ENCODE results near the gene EPHB2. TPM values are rescaled to one million over a fixed set of nuclear protein-coding genes. Genes with fewer than 3 reads are reported as not detected.

Gene EPHB2
- total and polyA plus RNA-seq, 3 experiments from 2014 or later: 0.22 to 0.33 TPM; not detected in 1

GRCh38 chr1:22801761-22802160 is 91.1 kb downstream of the EPHB2 start:
- Histone ChIP-seq H3K4me1 (ENCODE audit: insufficient read depth, low read length) (no peaks in the 10 kb centered on the region), H3K27ac (ENCODE audit: low read depth, low read length) (no peak overlapping the region), H3K4me3 (ENCODE audit: low read length) (no peak overlapping the region), H3K9me3 (ENCODE audit: low read length) (no peaks in the 10 kb centered on the region), H3K36me3 (ENCODE audit: insufficient read depth, low read length) (no peaks in the 10 kb centered on the region), H3K27me3 (ENCODE audit: insufficient read depth, low read length, poor library complexity, severe bottlenecking) (no peaks in the 10 kb centered on the region)
- H3K27ac Mint-ChIP-seq: no peak overlapping the region
- no peaks in the 10 kb centered on the region for H3K9me3 Mint-ChIP-seq
- no peaks in the 10 kb centered on the region for H3K4me1 Mint-ChIP-seq
- peaks cover 5 to 6% of the 10 kb centered on the region in 2 donors for H3K27me3 Mint-ChIP-seq
- no peak overlapping the region for H3K4me3 Mint-ChIP-seq
- POLR2A ChIA-PET: no interaction called here
- CTCF ChIA-PET: no interaction called here
- DNase-seq: no peak
- no peaks in the 10 kb centered on the region for H3K36me3 Mint-ChIP-seq

DNA sequence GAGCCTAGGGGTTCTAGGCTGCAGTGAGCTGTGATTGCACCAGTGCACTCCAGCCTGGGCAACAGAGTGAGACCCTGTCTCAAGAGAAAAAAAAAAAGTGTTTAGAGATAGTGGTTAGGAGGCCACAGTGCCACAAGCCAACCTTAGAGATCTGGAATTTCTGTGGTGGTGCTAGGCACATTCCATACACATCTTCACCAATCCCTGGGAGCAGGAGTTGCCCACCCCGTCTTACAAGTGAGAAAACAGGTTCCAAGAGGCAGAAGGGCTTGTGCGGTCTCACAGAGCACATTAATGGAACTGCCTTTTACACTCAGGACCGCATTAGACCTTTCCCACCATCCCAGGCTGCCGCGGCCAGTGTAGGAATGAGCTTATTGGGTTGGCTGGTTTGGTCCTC is 93.2 kb downstream of the EPHB2 start:
- CTCF ChIA-PET: no interaction called here
- no peak overlapping the region for H3K27ac Mint-ChIP-seq
- H3K36me3 Mint-ChIP-seq: no peaks in the 10 kb centered on the region
- no peak for DNase-seq
- POLR2A ChIA-PET: no interaction called here
- Histone ChIP-seq H3K27me3 (ENCODE audit: insufficient read depth, low read length, poor library complexity, severe bottlenecking) (no peaks in the 10 kb centered on the region), H3K36me3 (ENCODE audit: insufficient read depth, low read length) (no peaks in the 10 kb centered on the region), H3K4me3 (ENCODE audit: low read length) (no peak overlapping the region), H3K9me3 (ENCODE audit: low read length) (no peaks in the 10 kb centered on the region), H3K4me1 (ENCODE audit: insufficient read depth, low read length) (no peaks in the 10 kb centered on the region), H3K27ac (ENCODE audit: low read depth, low read length) (no peak overlapping the region)
- peak overlapping the region in 1 of 7 donors; percentile 48 for H3K4me3 Mint-ChIP-seq
- H3K27me3 Mint-ChIP-seq: peaks cover 8 to 10% of the 10 kb centered on the region in 2 donors
- H3K9me3 Mint-ChIP-seq: no peaks in the 10 kb centered on the region
- no peaks in the 10 kb centered on the region for H3K4me1 Mint-ChIP-seq

- Histone ChIP-seq H3K4me1 (ENCODE audit: insufficient read depth, low read length) (no peaks in the 10 kb centered on the region), H3K36me3 (ENCODE audit: insufficient read depth, low read length) (no peaks in the 10 kb centered on the region), H3K27me3 (ENCODE audit: insufficient read depth, low read length, poor library complexity, severe bottlenecking) (no peaks in the 10 kb centered on the region), H3K9me3 (ENCODE audit: low read length) (no peaks in the 10 kb centered on the region), H3K27ac (ENCODE audit: low read depth, low read length) (no peak overlapping the region), H3K4me3 (ENCODE audit: low read length) (no peak overlapping the region)
- Mint-ChIP-seq H3K27ac (peak overlapping the region in 1 of 8 donors; percentile 91), H3K9me3 (no peaks in the 10 kb centered on the region), H3K27me3 (peaks cover 6 to 10% of the 10 kb centered on the region in 2 donors), H3K4me3 (no peak overlapping the region), H3K4me1 (no peaks in the 10 kb centered on the region), H3K36me3 (no peaks in the 10 kb centered on the region)
- CTCF ChIA-PET: no interaction called here
- DNase-seq: no peak
- POLR2A ChIA-PET: no interaction called here
These were observed 93.8 kb downstream of the EPHB2 start for GRCh38 chr1:22804406-22804805.

GRCh38 chr1:22804969-22805671 is 94.5 kb downstream of the EPHB2 start:
- Histone ChIP-seq H3K9me3 (ENCODE audit: low read length) (no peaks in the 10 kb centered on the region), H3K27me3 (ENCODE audit: insufficient read depth, low read length, poor library complexity, severe bottlenecking) (no peaks in the 10 kb centered on the region), H3K4me1 (ENCODE audit: insufficient read depth, low read length) (no peaks in the 10 kb centered on the region), H3K36me3 (ENCODE audit: insufficient read depth, low read length) (no peaks in the 10 kb centered on the region), H3K4me3 (ENCODE audit: low read length) (no peak overlapping the region), H3K27ac (ENCODE audit: low read depth, low read length) (no peak overlapping the region)
- H3K4me1 Mint-ChIP-seq: no peaks in the 10 kb centered on the region
- no peak overlapping the region for H3K27ac Mint-ChIP-seq
- H3K27me3 Mint-ChIP-seq: peaks cover 6 to 10% of the 10 kb centered on the region in 2 donors
- H3K36me3 Mint-ChIP-seq: no peaks in the 10 kb centered on the region
- ChIA-PET POLR2A (no interaction called here), CTCF (no interaction called here)
- no peak for DNase-seq
- no peak overlapping the region for H3K4me3 Mint-ChIP-seq
- H3K9me3 Mint-ChIP-seq: no peaks in the 10 kb centered on the region

- Mint-ChIP-seq H3K36me3 (no peaks in the 10 kb centered on the region), H3K4me1 (no peaks in the 10 kb centered on the region), H3K27me3 (peaks cover 6 to 10% of the 10 kb centered on the region in 2 donors), H3K4me3 (no peak overlapping the region), H3K9me3 (no peaks in the 10 kb centered on the region), H3K27ac (no peak overlapping the region)
- Histone ChIP-seq H3K4me1 (ENCODE audit: insufficient read depth, low read length) (no peaks in the 10 kb centered on the region), H3K27ac (ENCODE audit: low read depth, low read length) (no peak overlapping the region), H3K27me3 (ENCODE audit: insufficient read depth, low read length, poor library complexity, severe bottlenecking) (no peaks in the 10 kb centered on the region), H3K4me3 (ENCODE audit: low read length) (no peak overlapping the region), H3K36me3 (ENCODE audit: insufficient read depth, low read length) (no peaks in the 10 kb centered on the region), H3K9me3 (ENCODE audit: low read length) (no peaks in the 10 kb centered on the region)
- CTCF ChIA-PET: no interaction called here
- DNase-seq: no peak
- POLR2A ChIA-PET: no interaction called here
These were observed 95.0 kb downstream of the EPHB2 start for GRCh38 chr1:22805672-22806038.

DNA sequence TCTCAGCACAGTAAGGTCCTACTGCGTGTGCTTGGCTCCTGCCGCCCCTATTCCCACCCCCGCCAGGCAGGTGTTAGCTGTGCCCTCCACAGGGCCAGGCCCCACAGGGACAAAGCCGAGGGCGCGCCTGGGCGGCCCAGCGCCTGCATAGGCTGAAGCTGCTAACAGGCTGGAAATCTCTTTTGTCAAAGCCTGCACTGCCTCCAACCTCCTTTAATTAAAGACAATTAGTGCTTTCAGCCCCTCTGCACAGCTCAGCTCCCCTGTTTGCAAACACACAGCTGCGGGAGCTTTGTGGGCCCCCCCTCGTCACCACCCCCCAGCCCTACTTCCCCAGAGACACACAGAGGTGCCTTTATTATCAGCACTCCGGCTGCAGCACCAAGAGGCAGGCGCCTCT is 95.9 kb downstream of the EPHB2 start:
- Mint-ChIP-seq H3K27me3 (peaks cover 7 to 10% of the 10 kb centered on the region in 2 donors), H3K27ac (no peak overlapping the region), H3K4me1 (no peaks in the 10 kb centered on the region), H3K9me3 (no peaks in the 10 kb centered on the region), H3K4me3 (no peak overlapping the region), H3K36me3 (no peaks in the 10 kb centered on the region)
- no peaks in the 10 kb centered on the region for H3K4me1 ChIP-seq (ENCODE audit: insufficient read depth, low read length)
- POLR2A ChIA-PET: no interaction called here
- no peak overlapping the region for H3K4me3 ChIP-seq (ENCODE audit: low read length)
- DNase-seq: no peak
- no peak overlapping the region for H3K27ac ChIP-seq (ENCODE audit: low read depth, low read length)
- CTCF ChIA-PET: interaction anchor here (0.6 kb wide), 1 partner anchor 41 kb away, joined by 3 read pairs; no protein-coding TSS in a partner anchor
- H3K9me3 ChIP-seq (ENCODE audit: low read length): no peaks in the 10 kb centered on the region
- H3K27me3 ChIP-seq (ENCODE audit: insufficient read depth, low read length, poor library complexity, severe bottlenecking): no peaks in the 10 kb centered on the region
- no peaks in the 10 kb centered on the region for H3K36me3 ChIP-seq (ENCODE audit: insufficient read depth, low read length)

GRCh38 chr1:22807340-22807739 is 96.7 kb downstream of the EPHB2 start:
- no peaks in the 10 kb centered on the region for H3K9me3 ChIP-seq (ENCODE audit: low read length)
- Mint-ChIP-seq H3K36me3 (no peaks in the 10 kb centered on the region), H3K4me1 (no peaks in the 10 kb centered on the region), H3K4me3 (no peak overlapping the region), H3K27ac (no peak overlapping the region), H3K27me3 (peaks cover 8 to 10% of the 10 kb centered on the region in 2 donors), H3K9me3 (no peaks in the 10 kb centered on the region)
- no peaks in the 10 kb centered on the region for H3K4me1 ChIP-seq (ENCODE audit: insufficient read depth, low read length)
- CTCF ChIA-PET: interaction anchor here (0.6 kb wide), 1 partner anchor 40 kb away, joined by 3 read pairs; no protein-coding TSS in a partner anchor
- no peaks in the 10 kb centered on the region for H3K36me3 ChIP-seq (ENCODE audit: insufficient read depth, low read length)
- no peak overlapping the region for H3K27ac ChIP-seq (ENCODE audit: low read depth, low read length)
- H3K27me3 ChIP-seq (ENCODE audit: insufficient read depth, low read length, poor library complexity, severe bottlenecking): no peaks in the 10 kb centered on the region
- POLR2A ChIA-PET: no interaction called here
- no peak overlapping the region for H3K4me3 ChIP-seq (ENCODE audit: low read length)
- no peak for DNase-seq

- no peak overlapping the region for H3K4me3 Mint-ChIP-seq
- DNase-seq: no peak
- CTCF ChIA-PET: no interaction called here
These were observed 97.6 kb downstream of the EPHB2 start for GRCh38 chr1:22808186-22808675.

More at GRCh38 chr1:22808186-22808675, 97.6 kb downstream of the EPHB2 start:
- no peaks in the 10 kb centered on the region for H3K9me3 ChIP-seq (ENCODE audit: low read length)
- Mint-ChIP-seq H3K4me1 (no peaks in the 10 kb centered on the region), H3K27me3 (peaks cover 9 to 10% of the 10 kb centered on the region in 2 donors), H3K36me3 (no peaks in the 10 kb centered on the region), H3K27ac (no peak overlapping the region), H3K9me3 (no peaks in the 10 kb centered on the region)
- no peaks in the 10 kb centered on the region for H3K4me1 ChIP-seq (ENCODE audit: insufficient read depth, low read length)
- POLR2A ChIA-PET: no interaction called here
- H3K27ac ChIP-seq (ENCODE audit: low read depth, low read length): no peak overlapping the region
- H3K4me3 ChIP-seq (ENCODE audit: low read length): no peak overlapping the region
- no peaks in the 10 kb centered on the region for H3K36me3 ChIP-seq (ENCODE audit: insufficient read depth, low read length)
- H3K27me3 ChIP-seq (ENCODE audit: insufficient read depth, low read length, poor library complexity, severe bottlenecking): no peaks in the 10 kb centered on the region
